Measurements from ENCODE around the gene OMD. TPM values are rescaled to one million over a fixed set of nuclear protein-coding genes. Genes with fewer than 3 reads are reported as not detected.

Gene OMD
- total and polyA plus RNA-seq, 9 of the 15 experiments (the other 6 are each of a cell fraction or from before 2014, with no cell fraction given) = 0.21 TPM; not detected in 8

- TF ChIP-seq ZNF23 (CRISPR knock-in tag; IDR thresholded peaks at IDR 0.05) = no peak
- no peak for TF ChIP-seq ZNF77 (CRISPR knock-in tag; IDR thresholded peaks at IDR 0.05)
- TF ChIP-seq NONO (IDR thresholded peaks at IDR 0.05; ENCODE audit: low read depth in 2 of 2, low read length in 1 of 2) = no peak
- TF ChIP-seq ZHX1 (conservative IDR thresholded peaks at IDR 0.05; ENCODE audit: low read length) = no peak
- no peak for TF ChIP-seq ETS1 (conservative IDR thresholded peaks at IDR 0.05; ENCODE audit: control insufficient read depth, low read depth, low read length)
- no peak for TF ChIP-seq SRSF7 (optimal IDR thresholded peaks at IDR 0.05; ENCODE audit: low read depth, low read length)
- TF ChIP-seq ZBTB2 (IDR thresholded peaks at IDR 0.05) = no peak
- TF ChIP-seq GABPB1 (CRISPR knock-in tag; IDR thresholded peaks at IDR 0.05) = no peak
- TF ChIP-seq ZNF143 (CRISPR knock-in tag; IDR thresholded peaks at IDR 0.05) = no peak
Measured at GRCh38 chr9:92444841-92445240, 20.6 kb upstream of the OMD start (continued).
